HS-27A (cell line): ENCODE measurements around the gene NCBP2.

Source experiments
- DNase-seq: peaks from one replicate; pipeline ENCODE4 v3.0.0-alpha.2; 2012; ENCODE audit warnings: low read depth, missing footprints

NCBP2 gene

DNA sequence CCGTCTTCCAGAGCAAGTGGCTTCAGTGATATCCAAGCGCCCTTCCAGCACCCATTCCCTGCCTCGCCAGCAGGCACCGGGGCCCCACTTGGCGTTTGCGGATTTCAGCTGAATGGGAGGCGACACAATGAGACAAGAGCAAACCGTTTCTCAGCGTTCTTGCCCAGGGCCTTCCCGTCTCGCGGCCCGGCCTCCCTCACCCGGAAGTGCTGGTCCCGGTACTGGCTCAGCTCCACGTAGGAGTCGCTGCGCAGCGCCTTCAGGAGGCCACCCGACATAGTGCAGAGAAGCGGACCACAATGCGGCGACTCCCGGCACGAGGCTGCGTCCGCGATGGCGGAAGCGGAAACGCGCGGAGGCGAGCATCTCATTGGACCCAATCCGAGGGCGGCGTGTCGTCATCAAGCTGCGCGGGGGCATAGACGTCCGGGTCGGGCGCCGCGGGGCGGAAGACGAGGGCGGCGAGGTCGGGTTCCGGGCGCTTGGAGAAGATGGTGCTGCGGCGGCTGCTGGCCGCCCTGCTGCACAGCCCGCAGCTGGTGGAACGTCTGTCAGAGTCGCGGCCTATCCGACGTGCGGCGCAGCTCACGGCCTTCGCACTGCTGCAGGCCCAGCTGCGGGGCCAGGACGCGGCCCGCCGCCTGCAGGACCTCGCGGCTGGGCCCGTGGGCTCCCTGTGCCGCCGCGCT is at the start of gene NCBP2:
NCBP2 (minus strand) TSS at position 303 of the 689 bp plus-strand sequence; CDS start at position 278, 25 bp downstream.
- DNase-seq, result peak; percentile 93

DNA sequence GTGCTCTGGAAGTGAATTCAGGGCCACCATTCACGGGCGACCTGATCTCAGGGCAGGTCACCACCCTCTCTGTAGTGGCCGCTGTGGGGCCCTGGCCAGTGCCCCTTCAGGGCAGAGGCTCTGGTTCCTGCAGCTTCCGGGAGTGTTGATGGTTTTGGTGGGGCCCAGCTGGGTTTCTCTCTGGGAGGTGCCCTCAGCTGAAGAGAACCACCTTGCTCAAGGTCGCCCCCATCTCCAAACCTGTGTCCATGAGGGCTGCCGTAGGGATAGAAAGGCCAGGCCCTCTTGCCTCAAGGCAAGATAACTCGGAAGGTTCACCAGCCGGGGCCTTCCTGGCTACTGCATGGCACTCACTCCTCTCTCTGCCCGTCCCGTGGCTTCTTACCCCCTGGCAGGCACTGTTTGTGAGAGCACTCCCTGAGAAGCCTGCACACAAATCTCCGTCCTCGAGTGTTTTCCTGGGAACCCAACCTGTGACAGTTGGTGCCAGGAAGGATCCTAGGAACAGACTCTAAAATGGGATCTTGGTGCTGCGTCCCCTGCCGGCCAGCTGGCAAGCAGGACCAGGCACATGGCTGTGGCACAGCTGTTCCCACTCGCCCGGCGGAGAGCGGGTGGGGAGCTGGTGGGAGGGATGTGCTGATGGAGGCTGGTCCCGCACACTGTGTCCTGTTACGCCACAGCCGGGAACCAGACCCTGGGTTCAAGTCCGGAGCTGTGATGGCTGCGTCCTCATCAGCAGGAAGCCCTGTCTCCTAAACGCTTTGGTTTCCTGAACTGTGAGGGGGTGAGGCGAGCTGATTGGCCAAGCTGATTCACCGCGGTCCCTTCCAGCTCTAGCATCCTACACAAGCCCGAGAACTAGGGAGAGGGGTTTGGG is 49.5 kb upstream of the NCBP2 start:
- no peak for DNase-seq

DNA sequence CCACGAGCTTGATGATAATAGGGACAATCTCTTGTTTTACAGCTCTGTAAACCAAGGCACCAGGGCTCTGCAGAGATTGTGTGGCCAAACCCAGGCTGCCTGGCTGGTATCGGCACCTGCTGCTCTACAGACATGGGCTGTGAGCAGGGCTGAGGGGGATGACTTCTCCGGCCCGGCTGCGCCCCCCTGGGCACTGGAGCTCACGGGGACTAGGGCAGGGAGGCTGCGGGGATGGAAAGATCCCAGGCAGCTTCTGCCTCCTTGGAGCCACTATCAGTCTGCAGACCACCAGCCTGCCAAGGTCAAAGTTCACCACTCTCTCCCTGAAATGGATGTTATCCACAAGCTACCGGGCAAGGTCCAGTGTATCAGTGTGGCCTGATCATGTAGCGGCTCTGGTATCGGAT is 48.3 kb upstream of the NCBP2 start:
- no peak for DNase-seq

DNA sequence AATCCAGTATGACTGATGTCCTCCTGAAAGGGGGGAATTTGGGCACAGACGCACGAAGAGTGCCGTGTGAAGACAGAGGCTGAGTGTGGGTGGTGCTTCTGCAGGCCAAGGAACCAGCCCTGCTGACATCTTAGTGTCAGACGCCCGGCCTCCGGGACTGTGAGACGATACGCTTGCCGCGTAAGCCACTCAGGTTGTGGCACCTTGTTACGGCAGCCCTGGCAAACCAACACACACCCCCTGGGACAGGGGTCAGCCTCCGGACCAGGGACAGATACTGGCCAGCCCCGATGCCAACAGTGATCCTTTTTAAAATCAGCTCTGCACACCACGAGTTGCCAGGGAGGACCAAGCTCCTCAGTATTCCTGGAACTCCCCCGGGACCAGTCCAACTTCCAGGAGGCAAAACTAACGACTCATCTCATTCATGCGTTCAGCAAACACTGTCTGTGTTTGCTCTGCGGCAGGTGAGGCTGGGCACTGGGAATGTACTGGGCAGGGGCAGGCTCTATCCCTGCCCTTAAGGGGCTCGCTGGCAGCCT is 47.5 kb upstream of the NCBP2 start:
- no peak for DNase-seq

DNA sequence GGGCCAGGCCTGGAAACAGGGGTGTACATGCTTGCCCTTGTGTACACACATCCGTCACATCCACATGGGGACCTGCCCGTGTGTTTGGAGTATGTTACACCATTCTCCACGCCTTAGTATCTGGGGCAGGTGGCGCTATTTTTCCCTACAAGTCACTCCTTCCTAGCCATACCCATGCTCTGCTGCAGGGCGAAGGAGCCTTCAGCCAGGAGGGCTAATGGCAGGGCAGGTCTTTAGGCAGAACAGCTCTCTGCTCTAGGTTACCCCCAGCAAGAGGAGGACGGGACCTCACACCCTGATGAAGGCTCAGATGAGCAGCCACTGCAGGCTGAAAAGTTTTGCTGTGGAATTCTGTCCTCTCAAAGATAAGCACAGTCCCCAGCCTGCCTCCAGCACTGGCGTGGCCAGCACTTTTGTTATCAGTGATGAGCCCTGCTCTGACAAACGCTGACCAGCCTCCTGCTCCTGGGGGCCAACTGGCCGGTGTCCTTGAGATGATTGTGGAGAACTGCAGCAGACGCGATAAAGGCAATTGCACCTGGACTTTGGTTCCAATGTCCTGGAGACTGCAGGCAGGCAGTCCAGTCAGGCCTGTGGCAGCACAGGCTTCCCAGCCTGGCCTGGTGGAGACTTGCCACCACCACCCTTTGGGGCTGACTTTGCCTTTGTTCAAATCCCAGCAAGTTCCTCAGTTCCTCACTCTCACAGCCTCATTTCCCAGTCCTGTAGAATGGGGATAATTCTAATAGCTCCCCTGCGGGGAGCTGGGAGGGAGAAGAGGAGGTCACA is 46.1 kb upstream of the NCBP2 start:
- no peak for DNase-seq

DNA sequence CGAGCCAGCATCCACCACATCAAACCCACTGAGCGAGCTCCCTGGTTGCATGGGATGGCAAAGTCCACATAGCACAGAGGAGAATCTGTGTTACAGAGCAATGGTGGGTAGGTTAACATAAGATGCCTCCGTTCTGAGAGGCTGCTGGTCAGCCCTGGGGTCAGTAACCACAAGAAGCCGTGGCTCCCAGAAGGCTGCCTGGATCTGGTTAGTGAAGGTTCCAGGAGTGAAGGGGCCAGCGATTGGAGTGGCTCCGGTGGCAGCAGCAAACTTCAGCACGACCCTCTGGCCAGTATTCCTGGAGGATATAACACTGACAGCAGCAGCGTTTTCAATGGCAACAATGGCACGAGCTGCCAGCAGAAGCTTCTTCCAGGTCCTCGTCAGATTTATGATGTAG is 44.7 kb upstream of the NCBP2 start:
- DNase-seq, result no peak

DNA sequence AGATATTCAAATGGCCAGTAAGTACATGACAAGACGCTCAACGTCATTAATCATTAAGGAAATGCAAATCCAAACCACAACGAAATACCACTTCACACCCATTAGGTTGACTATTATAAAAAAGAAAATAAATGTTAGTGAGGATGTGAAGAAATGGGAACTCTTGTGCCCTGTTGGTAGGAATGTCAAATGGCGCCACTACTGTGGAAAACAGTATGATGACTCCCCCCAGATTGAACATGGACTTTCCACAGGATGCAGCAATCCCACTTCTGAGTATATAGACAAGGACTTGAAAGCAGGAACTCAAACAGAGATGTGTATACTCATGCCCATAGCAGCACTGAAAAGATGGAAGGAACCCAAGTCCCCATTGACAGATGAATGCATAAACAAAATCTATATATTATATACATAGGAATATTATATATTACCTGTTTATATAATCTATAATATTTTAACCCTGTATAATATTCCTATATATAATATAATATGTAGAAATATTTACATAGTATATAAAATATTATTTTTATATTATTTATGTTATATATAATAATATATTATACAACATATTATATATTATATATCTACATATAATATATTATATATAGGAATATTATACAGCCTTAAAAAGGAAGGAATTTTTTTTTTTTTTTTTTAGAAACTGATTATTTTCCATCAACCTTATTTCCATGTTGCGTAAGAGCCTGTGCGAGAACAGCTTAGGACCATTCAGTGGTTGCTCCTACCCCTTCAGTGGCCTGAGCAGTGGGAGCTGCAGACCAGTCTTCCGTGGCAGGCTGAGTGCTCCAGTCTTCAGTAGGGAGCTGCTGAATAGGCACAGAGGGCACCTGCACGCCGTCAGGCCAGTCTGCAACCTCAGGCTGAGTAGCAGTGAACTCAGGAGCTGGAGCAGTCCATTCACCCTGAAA is 43.9 kb upstream of the NCBP2 start:
- DNase-seq, result no peak

DNA sequence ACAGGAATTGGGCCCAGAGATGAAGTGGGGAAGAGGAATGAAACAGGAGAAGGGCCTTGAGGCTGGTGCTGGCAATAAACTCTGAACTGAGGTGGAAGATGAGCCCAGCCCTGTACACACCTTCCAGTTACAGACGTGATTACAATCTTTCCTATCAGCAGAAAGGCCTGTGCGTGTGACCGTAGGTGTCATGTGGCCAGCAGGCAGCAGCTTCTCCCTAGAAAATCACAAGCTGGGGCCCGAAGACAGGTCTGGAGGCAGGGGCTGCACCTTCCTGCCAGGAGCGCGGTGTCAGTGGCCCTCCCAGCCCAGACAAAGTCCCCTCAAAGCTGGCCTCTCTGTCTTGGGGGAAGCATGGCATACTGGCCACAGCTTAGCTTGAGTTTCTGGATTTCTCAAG is 43.0 kb upstream of the NCBP2 start:
- no peak for DNase-seq

DNA sequence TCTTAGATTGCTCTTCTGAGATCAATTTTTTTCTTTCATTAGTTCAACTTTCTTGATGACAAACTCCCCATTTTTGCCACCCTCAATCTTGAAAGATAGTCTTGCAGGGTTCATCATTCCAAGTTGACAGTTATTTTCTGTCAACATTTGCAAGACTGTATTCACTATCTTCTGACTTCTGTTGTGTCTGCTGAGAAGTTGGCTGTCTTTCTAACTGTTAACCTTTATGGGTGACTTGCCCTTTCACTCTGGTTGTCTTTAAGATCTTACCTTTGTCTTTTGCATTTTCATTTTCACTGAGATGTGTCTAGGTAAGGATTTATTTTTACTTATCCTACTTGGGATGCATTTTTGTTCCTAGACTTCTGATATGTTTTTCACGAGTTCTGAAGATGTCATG is 40.9 kb upstream of the NCBP2 start:
- DNase-seq, result no peak

DNA sequence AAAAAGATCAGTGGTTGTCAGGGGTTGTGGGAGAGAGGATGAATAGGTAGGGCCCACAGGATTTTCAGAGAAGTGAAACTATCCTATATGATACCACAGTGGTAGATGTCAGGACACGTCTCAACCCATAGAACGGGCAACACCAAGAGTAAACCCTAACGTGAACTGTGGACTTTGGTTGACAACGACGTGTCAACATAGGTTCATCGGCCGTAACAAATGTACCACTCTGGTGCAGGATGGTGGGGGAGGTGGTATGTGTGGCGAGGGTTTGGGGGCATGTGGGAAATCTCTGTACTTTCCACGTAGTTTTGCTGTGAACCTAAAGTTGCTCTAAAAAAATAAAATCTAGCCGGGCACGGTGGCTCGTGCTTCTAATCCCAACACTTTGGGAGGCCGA is 39.3 kb upstream of the NCBP2 start:
- no peak for DNase-seq

DNA sequence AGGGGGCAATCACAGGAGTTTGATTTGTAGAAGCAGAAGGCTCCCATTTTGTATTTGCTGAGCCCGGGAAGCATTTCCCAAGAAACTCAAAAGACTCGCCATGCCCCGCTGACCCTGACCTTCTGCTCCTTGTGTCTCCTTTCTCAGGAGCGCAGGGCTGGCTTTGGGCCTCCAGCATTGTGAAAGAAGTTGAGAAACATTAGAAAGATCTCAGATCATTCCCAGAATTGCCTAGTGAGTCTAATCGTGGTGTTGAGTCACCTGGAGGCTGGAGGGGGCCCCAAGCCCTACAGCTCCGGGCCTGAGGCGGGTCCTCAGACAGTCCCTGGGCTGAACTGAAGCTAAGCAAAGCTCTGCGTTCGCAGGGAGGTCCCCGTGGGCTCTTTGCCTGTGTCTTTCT is 37.2 kb upstream of the NCBP2 start:
- DNase-seq, result no peak

DNA sequence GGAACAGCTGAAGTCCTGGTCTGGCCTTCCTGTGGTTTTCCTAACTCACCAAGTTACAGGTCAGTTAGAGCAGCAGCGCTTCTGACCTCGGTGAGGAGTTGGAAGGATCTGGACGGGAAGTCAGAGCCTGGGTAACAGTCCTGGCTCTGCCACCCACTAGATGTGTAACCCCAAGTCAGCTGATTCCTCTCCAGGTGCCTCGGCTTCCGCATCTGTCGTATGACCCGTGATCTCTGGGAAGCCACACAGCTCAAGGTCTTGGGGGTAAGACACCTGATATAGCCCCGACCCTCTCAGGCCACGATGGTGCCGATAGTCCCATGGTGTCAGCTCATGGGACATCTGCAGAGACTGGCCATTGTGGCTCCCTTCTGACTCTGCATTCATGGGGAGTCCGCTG is 34.6 kb upstream of the NCBP2 start:
- DNase-seq, result no peak

DNA sequence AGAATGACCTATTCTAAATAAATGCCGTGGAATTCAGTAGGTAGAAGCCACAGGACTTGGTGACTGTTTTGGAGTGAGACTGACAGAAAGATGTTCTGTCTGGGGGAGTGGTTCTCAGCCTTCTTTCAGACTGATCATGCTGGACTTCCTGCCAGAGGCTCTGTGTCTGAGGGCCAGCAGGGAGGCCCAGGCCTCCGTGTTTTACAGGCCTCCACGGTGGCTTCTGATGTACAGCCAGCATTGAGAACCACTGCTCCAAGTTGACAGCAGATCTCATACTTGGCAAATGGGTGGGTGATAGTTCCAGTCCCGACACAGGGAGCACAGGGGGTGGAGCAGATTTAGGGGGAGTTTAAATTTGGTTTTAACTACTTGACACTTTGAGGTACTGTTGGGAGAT is 33.0 kb upstream of the NCBP2 start:
- no peak for DNase-seq

DNA sequence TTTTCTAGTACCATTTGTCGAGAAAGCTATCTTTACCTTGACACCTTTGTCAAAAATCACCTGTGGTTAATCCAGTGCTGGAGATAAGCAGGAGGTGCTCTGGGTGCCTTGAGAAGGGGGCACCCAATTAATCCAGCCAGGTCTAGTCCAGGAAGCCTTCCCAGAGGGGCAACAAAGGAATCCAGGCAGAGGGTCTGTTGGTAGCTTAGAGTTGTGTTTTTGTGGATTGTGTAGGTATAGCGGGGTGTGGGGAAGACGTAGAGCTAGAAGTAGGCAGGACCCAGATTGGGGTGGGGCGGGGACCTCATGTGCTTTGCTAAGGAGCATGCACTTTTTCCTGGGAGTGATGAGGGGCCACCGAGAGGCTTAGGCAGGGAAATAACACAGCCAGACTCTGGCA is 32.3 kb upstream of the NCBP2 start:
- DNase-seq, result no peak

DNA sequence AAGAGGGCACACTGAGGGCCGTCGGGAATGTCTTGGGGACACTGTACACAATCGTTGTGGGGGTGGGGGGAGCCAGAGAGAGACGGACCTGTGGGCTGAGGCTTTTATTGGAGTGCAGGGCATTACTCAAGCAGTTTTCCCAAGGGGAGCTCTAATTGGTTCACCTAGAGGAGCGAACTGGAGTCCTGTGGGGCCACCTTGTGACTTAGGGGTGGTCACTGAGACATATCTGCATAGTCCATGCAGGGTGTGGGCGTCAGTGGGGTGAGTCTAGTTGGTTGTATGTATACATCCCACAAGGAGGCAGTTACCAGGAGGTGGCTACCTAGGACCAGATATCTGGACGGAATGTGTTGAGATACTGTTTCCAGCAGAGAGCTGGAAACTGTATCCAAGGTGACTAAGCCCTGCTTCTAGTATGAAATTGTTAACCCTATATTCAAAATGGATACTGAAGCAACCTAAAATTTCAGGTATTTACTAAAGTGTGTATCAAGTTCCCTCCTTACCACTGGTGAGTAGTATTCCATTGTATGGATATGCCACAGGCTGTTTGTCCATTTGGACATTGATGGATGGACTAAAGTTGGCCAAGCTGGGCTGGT is 28.9 kb upstream of the NCBP2 start:
- no peak for DNase-seq

DNA sequence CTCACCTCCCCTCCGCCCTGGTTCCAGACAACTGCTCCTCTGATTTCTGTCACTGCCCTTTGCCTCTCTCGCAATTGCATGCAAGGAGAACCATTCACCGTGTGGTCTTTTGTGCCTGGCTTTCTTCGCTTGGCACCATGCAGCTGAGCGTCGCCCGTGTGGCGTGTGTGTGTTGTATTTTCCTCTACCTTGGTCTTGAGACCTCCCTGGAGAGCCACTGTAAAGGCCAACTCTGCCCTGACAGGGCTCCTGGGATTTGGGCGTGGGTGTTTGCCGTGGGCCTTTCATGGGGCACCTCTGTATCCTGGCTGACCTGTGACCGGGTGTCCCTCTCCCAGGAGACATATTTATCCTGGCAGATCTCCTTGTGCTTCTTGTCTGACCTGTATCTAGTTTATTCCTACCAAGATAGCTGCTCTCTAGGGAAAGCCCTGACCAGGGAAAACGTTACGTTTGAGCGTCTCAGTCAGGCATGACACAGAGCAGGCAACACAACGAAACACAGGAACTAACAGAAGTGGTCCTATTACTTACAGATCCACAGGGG is 28.3 kb upstream of the NCBP2 start:
- DNase-seq, result no peak

DNA sequence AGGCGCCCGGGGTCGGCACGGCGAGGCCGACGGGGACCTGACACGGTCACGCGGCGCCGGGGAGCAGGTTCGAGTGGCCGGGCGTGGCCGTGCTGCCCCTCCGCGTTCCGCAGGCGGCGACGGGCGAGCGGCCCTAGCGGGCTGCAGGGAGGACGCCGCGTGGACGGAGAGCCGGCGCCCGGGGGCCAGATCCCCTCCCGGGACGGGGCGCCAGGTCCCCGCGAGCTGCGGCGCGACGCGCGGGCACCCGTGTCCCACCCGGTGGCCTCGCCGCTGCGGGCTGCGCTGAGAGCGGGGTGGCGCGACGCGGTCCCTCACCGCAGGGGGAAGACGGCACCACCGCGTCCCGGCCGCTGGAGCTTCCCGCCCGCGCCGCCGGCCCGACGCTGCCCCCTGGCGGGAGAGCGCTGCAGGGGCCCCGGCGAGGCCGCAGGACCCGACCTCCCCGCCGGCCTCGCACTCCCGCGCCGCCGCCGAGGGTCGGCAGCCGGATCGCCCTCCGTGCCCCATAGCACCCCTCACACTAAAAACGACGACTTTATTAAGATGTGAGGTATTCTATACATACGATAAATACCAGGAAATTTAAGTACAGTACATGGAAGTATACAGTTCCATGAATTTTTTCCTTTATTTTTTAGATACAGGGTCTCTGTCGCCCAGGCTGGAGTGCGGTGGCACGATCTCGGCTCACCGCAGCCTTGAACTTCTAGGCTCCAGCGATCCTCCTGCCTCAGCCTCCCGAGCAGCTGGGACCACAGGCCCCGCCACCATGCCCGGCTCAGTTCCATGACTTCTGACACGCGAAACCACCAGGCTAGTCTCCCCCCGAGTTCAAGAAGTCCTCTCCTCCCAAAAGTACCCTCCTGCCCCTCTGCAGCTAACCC is 27.6 kb upstream of the NCBP2 start:
- no peak for DNase-seq

DNA sequence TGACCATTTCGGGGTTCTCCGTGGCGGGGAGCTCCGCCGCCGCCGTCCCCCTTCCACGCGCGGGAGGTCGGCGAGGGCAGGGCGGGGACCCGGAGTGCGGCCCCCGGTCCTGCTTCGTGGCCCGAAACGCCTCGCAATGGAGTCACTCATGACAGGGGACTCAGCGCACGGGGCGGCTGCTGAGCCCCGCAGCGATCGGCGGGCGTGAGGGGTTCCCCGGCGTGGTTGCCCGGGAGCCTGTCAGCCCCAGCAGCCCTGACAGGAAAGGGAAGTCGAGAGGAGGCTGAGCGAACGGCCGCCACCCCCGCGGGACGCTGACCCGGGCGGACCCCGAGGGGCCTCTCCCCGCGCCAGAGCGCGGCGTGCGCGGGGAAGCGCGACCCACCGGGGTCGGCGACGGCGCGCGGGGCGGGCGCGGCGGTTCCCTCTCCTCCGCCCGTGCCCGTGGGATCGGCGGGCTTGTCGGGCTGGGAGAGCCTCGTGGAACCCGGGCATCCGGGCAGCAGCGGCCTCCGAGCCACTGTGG is 26.9 kb upstream of the NCBP2 start:
- no peak for DNase-seq
